Endothelial cell of umbilical vein (primary cell): ENCODE measurements around the gene CLSTN2.

Source experiments
- CTCF ChIP-seq, 2 donors: IDR thresholded peaks; 1 replicate in 1 of 2; 2 replicates in 1 of 2; pipeline ENCODE4 v1.5.1; 2011; ENCODE audit warnings: low read length in 2 of 2, mild to moderate bottlenecking in 2 of 2, moderate library complexity in 2 of 2, control low read depth in 1 of 2, inconsistent platforms in 1 of 2, low read depth in 1 of 2; ENCODE audit not compliant: insufficient read depth in 1 of 2; ENCODE audit errors: extremely low read depth in 1 of 2
- EZH2 ChIP-seq: IDR thresholded peaks from 2 replicates; pipeline ENCODE4 v1.6.1; 2012; ENCODE audit warnings: borderline replicate concordance, low read depth, mild to moderate bottlenecking, moderate library complexity, low read length, inconsistent platforms; ENCODE audit not compliant: severe bottlenecking
- POLR2A ChIP-seq: IDR thresholded peaks from 2 replicates; pipeline ENCODE4 v1.6.1; 2012; ENCODE audit warnings: low read depth, mild to moderate bottlenecking, control low read depth, low read length
- POLR2AphosphoS5 ChIP-seq: IDR thresholded peaks from 2 replicates; pipeline ENCODE4 v1.6.1; 2012; ENCODE audit warnings: low read depth, mild to moderate bottlenecking, control low read depth, low read length, moderate library complexity; ENCODE audit not compliant: insufficient read depth

- no peak for TF ChIP-seq POLR2A
- no peak for TF ChIP-seq EZH2
- no peak for TF ChIP-seq POLR2AphosphoS5
- peak; percentile 59 for TF ChIP-seq CTCF (IDR thresholded peaks at IDR 0.05; ENCODE audit: extremely low read depth in 1 of 2, insufficient read depth in 1 of 2, low read depth in 1 of 2, low read length in 2 of 2)
Measured at GRCh38 chr3:139937674-139938279, 2.8 kb downstream of the CLSTN2 start.
